Osteoblast (primary cell): ENCODE data around the gene MYO1A. TPM values are rescaled to one million over a fixed set of nuclear protein-coding genes. Genes with fewer than 3 reads are reported as not detected.
"Not testable (repeated sequence)": the region's sequence is repeated elsewhere in the genome, so short reads cannot be mapped to it uniquely, and the experiment has no call there.

Experiments
- DNase-seq: peaks from one replicate; pipeline ENCODE4 v3.0.0; 2011; ENCODE audit warnings: low spot score, mixed read lengths; ENCODE audit not compliant: insufficient read length; ENCODE audit errors: missing footprints
- H2AFZ ChIP-seq: 2 replicates; pipeline ENCODE4 v1.6.0; 2011; ENCODE audit warnings: mild to moderate bottlenecking, low read length
- H3K27ac ChIP-seq: 2 replicates; pipeline ENCODE4 v1.5.1; 2011; ENCODE audit warnings: mild to moderate bottlenecking, low read depth, low read length, moderate library complexity
- H3K27me3 ChIP-seq: 2 replicates; pipeline ENCODE4 v1.6.0; 2012; ENCODE audit warnings: mild to moderate bottlenecking, control low read depth, inconsistent platforms, low read length, moderate library complexity; ENCODE audit not compliant: insufficient read depth
- H3K36me3 ChIP-seq: 2 replicates; pipeline ENCODE4 v1.5.1; 2011; ENCODE audit warnings: mild to moderate bottlenecking, low read length, control low read depth, moderate library complexity; ENCODE audit not compliant: insufficient read depth
- H3K4me1 ChIP-seq: 2 replicates; pipeline ENCODE4 v1.5.1; 2011; ENCODE audit warnings: mild to moderate bottlenecking, low read length, control low read depth, moderate library complexity; ENCODE audit not compliant: insufficient read depth
- H3K4me2 ChIP-seq: 2 replicates; pipeline ENCODE4 v1.6.0; 2011; ENCODE audit warnings: mild to moderate bottlenecking, low read length; ENCODE audit not compliant: insufficient read depth
- H3K4me3 ChIP-seq: fragments of 200-600 bp; sonication (generic); 3 replicates; pipeline ENCODE4 v1.5.1; 2012; ENCODE audit warnings: mild to moderate bottlenecking, low read length, inconsistent platforms; ENCODE audit not compliant: insufficient read depth
- H3K79me2 ChIP-seq: 2 replicates; pipeline ENCODE4 v1.6.0; 2012; ENCODE audit warnings: mild to moderate bottlenecking, low read length, control low read depth, inconsistent platforms; ENCODE audit not compliant: insufficient read depth
- H3K9me3 ChIP-seq: 2 replicates; pipeline ENCODE4 v1.5.1; 2011; ENCODE audit warnings: low read depth, low read length, control low read depth
- H4K20me1 ChIP-seq: 2 replicates; pipeline ENCODE4 v1.6.0; 2012; ENCODE audit warnings: mild to moderate bottlenecking, low read length, control low read depth; ENCODE audit not compliant: insufficient read depth
- total RNA-seq: library from RNA; depleted of rRNA; stranded (reverse); fragments of >200 nt; gene quantifications from 2 replicates; pipeline ENCODE4 v1.2.3, GENCODE V29; 2012
- TF ChIP-seq, protein P1 (sequence below): IDR thresholded peaks from 2 replicates; pipeline ENCODE4 v1.5.1; 2011; ENCODE audit warnings: mild to moderate bottlenecking, low read depth, low read length, moderate library complexity; ENCODE audit errors: extremely low read depth

The MYO1A gene
- total RNA-seq, 1 donor = not detected

DNA sequence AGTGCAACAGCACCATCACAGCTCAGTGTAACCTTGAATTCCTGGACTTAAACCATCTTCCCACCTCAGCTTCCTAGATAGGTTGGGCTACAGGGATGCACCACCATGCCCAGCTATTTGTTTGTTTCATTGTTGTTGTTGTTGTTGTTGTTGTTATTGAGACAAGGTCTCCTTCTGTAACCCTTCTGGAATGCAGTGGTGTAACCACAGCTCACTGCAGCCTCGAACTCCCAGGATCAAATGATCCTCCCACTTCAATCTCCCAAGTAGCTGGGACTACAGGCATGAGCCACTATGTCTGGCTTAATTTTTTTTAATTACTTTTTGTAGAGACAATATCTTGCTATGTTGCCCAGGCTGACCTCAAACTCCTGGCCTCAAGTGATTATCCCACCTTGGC, 29.9 kb upstream of the MYO1A start:
- no peak overlapping the region for H3K27ac ChIP-seq
- peaks cover 1% of the 10 kb centered on the region for H3K36me3 ChIP-seq
- TF ChIP-seq, protein P1, sequence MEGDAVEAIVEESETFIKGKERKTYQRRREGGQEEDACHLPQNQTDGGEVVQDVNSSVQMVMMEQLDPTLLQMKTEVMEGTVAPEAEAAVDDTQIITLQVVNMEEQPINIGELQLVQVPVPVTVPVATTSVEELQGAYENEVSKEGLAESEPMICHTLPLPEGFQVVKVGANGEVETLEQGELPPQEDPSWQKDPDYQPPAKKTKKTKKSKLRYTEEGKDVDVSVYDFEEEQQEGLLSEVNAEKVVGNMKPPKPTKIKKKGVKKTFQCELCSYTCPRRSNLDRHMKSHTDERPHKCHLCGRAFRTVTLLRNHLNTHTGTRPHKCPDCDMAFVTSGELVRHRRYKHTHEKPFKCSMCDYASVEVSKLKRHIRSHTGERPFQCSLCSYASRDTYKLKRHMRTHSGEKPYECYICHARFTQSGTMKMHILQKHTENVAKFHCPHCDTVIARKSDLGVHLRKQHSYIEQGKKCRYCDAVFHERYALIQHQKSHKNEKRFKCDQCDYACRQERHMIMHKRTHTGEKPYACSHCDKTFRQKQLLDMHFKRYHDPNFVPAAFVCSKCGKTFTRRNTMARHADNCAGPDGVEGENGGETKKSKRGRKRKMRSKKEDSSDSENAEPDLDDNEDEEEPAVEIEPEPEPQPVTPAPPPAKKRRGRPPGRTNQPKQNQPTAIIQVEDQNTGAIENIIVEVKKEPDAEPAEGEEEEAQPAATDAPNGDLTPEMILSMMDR = no peak
- H3K9me3 ChIP-seq = no peaks in the 10 kb centered on the region
- H4K20me1 ChIP-seq = no peaks in the 10 kb centered on the region
- peak overlapping the region; percentile 67 for H2AFZ ChIP-seq
- peaks cover 25% of the 10 kb centered on the region for H3K79me2 ChIP-seq
- no peak for DNase-seq
- no peaks in the 10 kb centered on the region for H3K27me3 ChIP-seq
- no peak overlapping the region for H3K4me3 ChIP-seq
- H3K4me1 ChIP-seq = peaks cover 17% of the 10 kb centered on the region
- H3K4me2 ChIP-seq = no peak overlapping the region

DNA sequence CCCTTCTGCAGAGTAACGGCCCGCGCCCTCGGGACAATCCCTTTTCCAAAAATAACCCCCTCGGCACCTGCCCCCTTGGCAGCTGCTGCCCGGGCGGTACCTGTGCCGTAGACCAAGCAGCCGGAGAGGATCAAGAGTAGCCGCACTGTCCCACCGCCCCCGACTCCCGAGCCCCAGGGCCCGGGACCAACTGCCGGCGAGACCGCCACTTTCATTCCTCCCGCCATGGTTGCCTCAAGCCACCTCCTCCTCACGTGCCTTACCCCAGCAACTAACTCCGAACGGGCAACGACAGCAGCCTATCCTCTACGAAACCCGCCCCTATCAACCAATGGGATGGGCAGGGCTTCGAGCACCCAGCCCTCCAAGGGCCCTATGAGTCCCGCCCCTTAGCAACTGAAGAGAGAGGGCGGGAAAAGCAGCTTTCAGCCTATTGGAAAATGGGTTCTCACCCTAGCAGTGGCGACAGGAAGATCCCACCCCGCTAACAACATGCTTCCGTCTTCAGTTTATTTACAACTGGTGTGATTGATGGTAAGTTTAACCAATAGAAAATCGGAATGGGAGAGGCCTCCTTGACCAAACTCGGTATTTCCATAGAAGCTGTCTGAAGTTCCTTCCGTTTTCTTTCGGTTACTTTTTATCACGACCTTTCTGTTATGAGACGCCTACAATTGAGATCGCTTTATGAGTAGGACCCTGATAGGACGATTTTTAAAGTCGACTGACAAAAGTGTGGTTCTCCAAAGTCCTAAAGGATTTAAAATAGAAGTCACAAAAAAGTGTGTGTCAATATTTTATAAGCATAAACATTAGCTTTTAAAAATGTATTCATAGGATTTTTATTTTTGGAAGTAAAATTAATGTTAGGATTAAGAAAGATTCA, 28.8 kb upstream of the MYO1A start, which contains the start of gene NEMP1:
TSS of gene NEMP1 (minus strand) at position 273 of the 886 bp plus-strand sequence. CDS start at position 227, 46 bp downstream.
- Histone ChIP-seq H3K9me3 (no peaks in the 10 kb centered on the region), H3K27me3 (no peaks in the 10 kb centered on the region), H2AFZ (peak within 1 kb of the TSS; percentile 92), H3K4me3 (peak within 1 kb of the TSS; percentile 96), H3K27ac (peak within 1 kb of the TSS; percentile 71), H3K4me1 (peaks cover 17% of the 10 kb centered on the region), H3K79me2 (peaks cover 36% of the 10 kb centered on the region), H4K20me1 (no peaks in the 10 kb centered on the region), H3K4me2 (peak within 1 kb of the TSS; percentile 99), H3K36me3 (peaks cover 3% of the 10 kb centered on the region)
- peak; percentile 97 for DNase-seq
- TF ChIP-seq, protein P1 = no peak

DNA sequence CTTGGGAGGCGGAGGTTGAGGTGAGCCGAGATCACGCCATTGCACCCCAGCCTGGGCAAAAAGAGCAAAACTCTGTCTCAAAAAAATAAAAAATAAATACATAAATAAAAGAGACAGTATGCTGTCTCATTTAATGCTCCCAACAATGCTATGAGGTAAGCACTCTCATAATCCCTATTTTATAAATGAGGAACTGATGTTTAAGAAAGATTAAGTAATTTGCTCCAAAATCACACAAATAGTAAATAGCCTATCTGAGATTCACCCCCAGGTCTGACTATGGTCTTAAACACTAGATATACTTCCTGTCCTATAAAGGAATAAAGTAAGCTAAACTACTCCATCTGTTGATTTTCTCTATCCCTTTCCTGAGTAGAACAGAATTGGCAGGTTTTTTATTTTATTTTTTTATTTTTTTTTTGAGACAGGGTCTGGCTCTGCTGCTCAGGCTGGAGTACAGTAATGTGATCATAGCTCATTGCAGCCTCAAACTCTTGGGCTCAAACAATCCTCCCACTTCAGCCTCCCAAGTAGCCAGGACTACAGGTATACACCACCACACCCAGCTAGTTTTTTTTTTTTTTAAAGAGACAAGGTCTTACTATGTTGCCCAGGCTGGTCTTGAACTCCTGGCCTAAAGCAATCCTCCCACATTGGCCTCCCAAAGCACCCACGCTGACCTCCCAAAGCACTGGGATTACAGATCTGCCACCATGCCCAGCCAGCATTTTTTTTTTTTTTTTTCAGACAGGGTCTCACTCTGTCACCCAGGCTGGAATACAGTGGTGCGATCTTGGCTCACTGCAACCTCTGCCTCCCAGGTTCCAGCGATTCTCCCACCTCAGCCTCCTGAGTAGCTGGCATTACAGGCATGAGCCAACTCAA, 23.9 kb upstream of the MYO1A start:
- H3K9me3 ChIP-seq, H3K4me2 ChIP-seq, H3K27ac ChIP-seq, H3K4me3 ChIP-seq, H2AFZ ChIP-seq, H3K27me3 ChIP-seq, H4K20me1 ChIP-seq: not testable (repeated sequence)
- Histone ChIP-seq H3K36me3 (peaks cover 20% of the 10 kb centered on the region), H3K4me1 (peaks cover 12% of the 10 kb centered on the region), H3K79me2 (peaks cover 49% of the 10 kb centered on the region)
- DNase-seq = peak; percentile 72

DNA sequence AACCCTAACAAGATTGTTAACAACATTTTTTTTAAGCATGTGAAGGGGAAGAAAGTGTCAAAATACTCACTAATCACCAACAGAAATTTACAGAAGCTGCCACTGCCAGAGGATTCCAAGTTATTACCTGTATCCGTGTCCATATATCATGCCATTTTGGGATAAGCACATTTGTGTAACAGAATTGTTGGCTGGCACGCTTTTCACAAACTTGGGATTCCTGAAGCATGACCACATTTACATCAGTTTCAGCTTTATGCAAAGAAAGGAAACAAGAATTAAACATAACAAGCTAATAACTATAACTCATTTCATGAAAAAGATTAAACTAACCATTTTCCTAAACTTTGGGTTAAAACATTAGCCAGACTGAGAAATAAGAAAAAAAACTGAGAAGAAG, 22.7 kb upstream of the MYO1A start:
- no peaks in the 10 kb centered on the region for H4K20me1 ChIP-seq
- peaks cover 10% of the 10 kb centered on the region for H3K4me1 ChIP-seq
- no peaks in the 10 kb centered on the region for H3K9me3 ChIP-seq
- TF ChIP-seq, protein P1 = no peak
- H3K79me2 ChIP-seq = peaks cover 42% of the 10 kb centered on the region
- peaks cover 25% of the 10 kb centered on the region for H3K36me3 ChIP-seq
- H2AFZ ChIP-seq = peak overlapping the region; percentile 41
- H3K27me3 ChIP-seq = no peaks in the 10 kb centered on the region
- peak overlapping the region; percentile 3 for H3K4me2 ChIP-seq
- no peak overlapping the region for H3K4me3 ChIP-seq
- DNase-seq = peak; percentile 37
- H3K27ac ChIP-seq = no peak overlapping the region
